GM12865 (cell line): ENCODE measurements around the gene ZC3H11A.
"Not testable (repeated sequence)": the region's sequence is repeated elsewhere in the genome, so short reads cannot be mapped to it uniquely, and the experiment has no call there.

ENCODE experiments used
- DNase-seq: peaks from one replicate; pipeline ENCODE4 v3.0.0; 2010; ENCODE audit warnings: low read depth
- H3K4me3 ChIP-seq: 2 replicates; pipeline ENCODE4 v1.5.1; 2011; ENCODE audit warnings: mild to moderate bottlenecking, low read depth, low read length, control low read depth
- CTCF ChIP-seq: IDR thresholded peaks from 2 replicates; pipeline ENCODE4 v1.5.1; 2011; ENCODE audit warnings: low read length, control low read depth, low read depth, inconsistent platforms; ENCODE audit not compliant: insufficient read depth; ENCODE audit errors: missing control alignments

Gene ZC3H11A

GRCh38 chr1:203795441-203796235 is at the start of gene ZC3H11A, which contains the start of gene ZBED6:
TSS of gene ZC3H11A (plus strand) at chr1:203795623. CDS start at chr1:203817071, 21,448 bp downstream.
TSS of gene ZBED6 (plus strand) at chr1:203795623. CDS start at chr1:203797523, 1,900 bp downstream.
- TF ChIP-seq CTCF = no peak
- peak within 1 kb of the TSS; percentile 95 for H3K4me3 ChIP-seq
- peak; percentile 98 for DNase-seq

GRCh38 chr1:203746281-203746680 is 49.1 kb upstream of the ZC3H11A start:
- DNase-seq = no peak
- no peak for TF ChIP-seq CTCF

GRCh38 chr1:203751051-203751450 is 44.4 kb upstream of the ZC3H11A start:
- TF ChIP-seq CTCF = no peak
- DNase-seq = no peak
- H3K4me3 ChIP-seq = no peak overlapping the region

More at GRCh38 chr1:203746281-203746680, 49.1 kb upstream of the ZC3H11A start:
- H3K4me3 ChIP-seq = no peak overlapping the region

- not testable (repeated sequence) for H3K4me3 ChIP-seq, DNase-seq
These were observed 43.6 kb upstream of the ZC3H11A start for GRCh38 chr1:203751618-203752361.

GRCh38 chr1:203754455-203754864 is 41.0 kb upstream of the ZC3H11A start:
- TF ChIP-seq CTCF = no peak
- peak overlapping the region; percentile 34 for H3K4me3 ChIP-seq
- DNase-seq = peak; percentile 83

GRCh38 chr1:203756036-203756435 is 39.4 kb upstream of the ZC3H11A start:
- TF ChIP-seq CTCF = no peak

GRCh38 chr1:203758749-203759148 is 36.7 kb upstream of the ZC3H11A start:
- DNase-seq, H3K4me3 ChIP-seq: not testable (repeated sequence)

More at GRCh38 chr1:203756036-203756435, 39.4 kb upstream of the ZC3H11A start:
- DNase-seq = no peak
- no peak overlapping the region for H3K4me3 ChIP-seq
